Vagina (tissue), 2 donors: ENCODE results near the gene SUPT3H. TPM values are rescaled to one million over a fixed set of nuclear protein-coding genes. Genes with fewer than 3 reads are reported as not detected.
"Not testable (repeated sequence)": the region's sequence is repeated elsewhere in the genome, so short reads cannot be mapped to it uniquely, and the experiment has no call there.

Experiments used
- DNase-seq, 2 donors: peaks; one replicate each; pipeline ENCODE4 v3.0.0-alpha.2; 2017; ENCODE audit errors: extremely low spot score in 2 of 2
- H3K27ac ChIP-seq: fragments of 200-600 bp; sonication (generic); one replicate; pipeline ENCODE4 v1.5.1; 2019
- H3K27me3 ChIP-seq: fragments of 200-600 bp; sonication (generic); one replicate; pipeline ENCODE4 v1.5.1; 2019
- H3K36me3 ChIP-seq, 2 donors: fragments of 200-600 bp; sonication (generic); one replicate each; pipeline ENCODE4 v1.5.1; 2017 to 2019
- H3K4me1 ChIP-seq: fragments of 200-600 bp; sonication (generic); one replicate; pipeline ENCODE4 v1.5.1; 2019
- H3K4me3 ChIP-seq, 2 donors: fragments of 200-600 bp; sonication (generic); 1 replicate in 1 of 2; 2 replicates in 1 of 2; pipeline ENCODE4 v1.5.1; 2016 to 2019
- H3K9me3 ChIP-seq: fragments of 200-600 bp; sonication (generic); one replicate; pipeline ENCODE4 v1.5.1; 2019
- POLR2A ChIP-seq, 2 donors: fragments of 450-650 bp; IDR thresholded peaks; one replicate each; pipeline ENCODE4 v1.6.1; 2017; ENCODE audit warnings: antibody characterized with exemption in 2 of 2, mild to moderate bottlenecking in 2 of 2, moderate library complexity in 2 of 2
- POLR2AphosphoS5 ChIP-seq, 2 donors: sonication (generic); formaldehyde crosslinking; IDR thresholded peaks; one replicate each; pipeline ENCODE4 v1.9.0; 2017; ENCODE audit warnings: antibody characterized with exemption in 2 of 2, mild to moderate bottlenecking in 2 of 2, low read depth in 1 of 2; ENCODE audit not compliant: insufficient read depth in 1 of 2
- intact Hi-C: fragments of 100-400 bp; cut with DNase I; formaldehyde crosslinking; loops from one replicate; pipeline ENCODE4 v1.15.1; 2023
- total RNA-seq: library from RNA; depleted of rRNA; stranded (reverse); fragments of >200 nt; gene quantifications from one replicate; pipeline ENCODE4 v1.2.3, GENCODE V29; 2016
- TF ChIP-seq, protein P1 (sequence below), 3 experiments: fragments of 450-650 bp in 2 of 3; fragments of 200-600 bp in 1 of 3; sonication (generic) in 1 of 3; IDR thresholded peaks; one replicate each; pipeline ENCODE4 v1.5.1; 2017 to 2019; ENCODE audit warnings: antibody characterized with exemption in 3 of 3, mild to moderate bottlenecking in 2 of 3, moderate library complexity in 2 of 3

SUPT3H gene
- total RNA-seq, 1 donor from 2014 or later, result 4.2 TPM

DNA sequence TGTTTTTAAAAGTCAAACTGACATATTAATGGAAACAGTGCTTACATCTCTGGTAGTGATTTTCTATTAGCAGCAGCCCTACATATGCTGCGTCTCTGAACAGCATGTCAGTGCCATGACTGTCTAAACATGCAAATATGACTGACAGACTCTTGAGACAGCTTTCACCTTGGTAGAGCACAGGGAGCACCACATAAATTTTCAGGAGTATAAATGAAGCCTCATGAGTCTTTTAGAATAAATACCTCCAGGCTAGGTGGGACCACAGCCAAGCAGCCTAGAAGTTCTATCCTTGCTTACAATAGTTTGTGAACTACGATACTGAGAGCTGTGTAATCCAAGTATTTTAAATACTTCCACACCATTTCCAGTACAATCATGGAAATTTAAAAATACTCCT is 460.3 kb downstream of the SUPT3H start:
- TF ChIP-seq, protein P1, sequence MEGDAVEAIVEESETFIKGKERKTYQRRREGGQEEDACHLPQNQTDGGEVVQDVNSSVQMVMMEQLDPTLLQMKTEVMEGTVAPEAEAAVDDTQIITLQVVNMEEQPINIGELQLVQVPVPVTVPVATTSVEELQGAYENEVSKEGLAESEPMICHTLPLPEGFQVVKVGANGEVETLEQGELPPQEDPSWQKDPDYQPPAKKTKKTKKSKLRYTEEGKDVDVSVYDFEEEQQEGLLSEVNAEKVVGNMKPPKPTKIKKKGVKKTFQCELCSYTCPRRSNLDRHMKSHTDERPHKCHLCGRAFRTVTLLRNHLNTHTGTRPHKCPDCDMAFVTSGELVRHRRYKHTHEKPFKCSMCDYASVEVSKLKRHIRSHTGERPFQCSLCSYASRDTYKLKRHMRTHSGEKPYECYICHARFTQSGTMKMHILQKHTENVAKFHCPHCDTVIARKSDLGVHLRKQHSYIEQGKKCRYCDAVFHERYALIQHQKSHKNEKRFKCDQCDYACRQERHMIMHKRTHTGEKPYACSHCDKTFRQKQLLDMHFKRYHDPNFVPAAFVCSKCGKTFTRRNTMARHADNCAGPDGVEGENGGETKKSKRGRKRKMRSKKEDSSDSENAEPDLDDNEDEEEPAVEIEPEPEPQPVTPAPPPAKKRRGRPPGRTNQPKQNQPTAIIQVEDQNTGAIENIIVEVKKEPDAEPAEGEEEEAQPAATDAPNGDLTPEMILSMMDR (IDR thresholded peaks at IDR 0.05), result no peak
- TF ChIP-seq POLR2AphosphoS5 (IDR thresholded peaks at IDR 0.05; ENCODE audit: insufficient read depth in 1 of 2, low read depth in 1 of 2), result no peak
- no peak for TF ChIP-seq POLR2A (IDR thresholded peaks at IDR 0.05)
- H3K36me3 ChIP-seq, result no peaks in the 10 kb centered on the region
- DNase-seq, result no peak

DNA sequence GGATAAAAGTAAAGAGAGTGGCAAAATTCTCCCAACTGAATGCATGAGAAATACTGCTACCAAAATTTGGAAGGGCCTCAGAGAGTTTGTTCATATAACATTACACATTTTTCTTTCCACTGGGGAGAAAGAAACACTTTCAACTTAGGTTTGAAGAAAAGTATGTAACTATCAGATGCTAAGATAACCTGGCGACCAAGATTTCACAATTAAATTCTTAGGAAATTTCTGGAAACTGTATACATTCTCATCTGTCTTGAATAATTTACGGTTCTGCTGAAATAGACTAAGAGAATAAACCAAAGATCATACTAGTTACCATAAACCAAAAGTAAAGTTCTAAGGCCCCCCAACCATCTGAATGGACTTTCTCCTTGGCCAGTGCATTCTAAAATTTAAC is 462.6 kb downstream of the SUPT3H start:
- H3K36me3 ChIP-seq, result no peaks in the 10 kb centered on the region
- no peak for DNase-seq
- no peaks in the 10 kb centered on the region for H3K4me1 ChIP-seq
- no peak overlapping the region for H3K4me3 ChIP-seq
- intact Hi-C loops, result no loop called here
- H3K9me3 ChIP-seq, result no peaks in the 10 kb centered on the region
- H3K27ac ChIP-seq, result no peak overlapping the region
- no peaks in the 10 kb centered on the region for H3K27me3 ChIP-seq
- TF ChIP-seq POLR2A (IDR thresholded peaks at IDR 0.05) (no peak), POLR2AphosphoS5 (IDR thresholded peaks at IDR 0.05; ENCODE audit: insufficient read depth in 1 of 2, low read depth in 1 of 2) (no peak)
- TF ChIP-seq, protein P1 (IDR thresholded peaks at IDR 0.05), result no peak

More for the DNA sequence above, 460.3 kb downstream of the SUPT3H start:
- intact Hi-C loops, result no loop called here
- Histone ChIP-seq H3K27me3 (no peaks in the 10 kb centered on the region), H3K27ac (no peak overlapping the region), H3K4me3 (no peak overlapping the region), H3K4me1 (no peaks in the 10 kb centered on the region), H3K9me3 (no peaks in the 10 kb centered on the region)

DNA sequence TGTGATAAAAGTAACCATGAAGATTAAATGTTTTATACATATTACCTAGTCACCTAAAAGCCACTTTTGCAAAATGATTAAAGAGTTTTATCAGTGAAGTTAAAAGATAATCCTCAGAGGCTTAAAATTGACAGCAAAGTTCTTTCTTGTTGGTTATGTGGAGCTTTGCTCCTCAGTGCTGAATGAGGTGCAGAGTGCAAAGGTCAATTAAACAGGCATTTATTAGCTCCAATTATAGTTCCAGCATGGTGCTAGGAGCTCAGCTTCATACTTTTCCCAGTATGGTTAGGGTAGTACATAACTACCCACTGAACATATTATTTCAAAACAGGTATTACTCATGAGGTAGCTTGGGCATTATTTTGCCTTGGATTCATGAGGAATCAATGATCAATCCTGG is 463.6 kb downstream of the SUPT3H start:
- no peaks in the 10 kb centered on the region for H3K27me3 ChIP-seq
- TF ChIP-seq POLR2AphosphoS5 (IDR thresholded peaks at IDR 0.05; ENCODE audit: insufficient read depth in 1 of 2, low read depth in 1 of 2) (no peak), POLR2A (IDR thresholded peaks at IDR 0.05) (no peak)
- TF ChIP-seq, protein P1 (IDR thresholded peaks at IDR 0.05), result no peak
- DNase-seq, result no peak

DNA sequence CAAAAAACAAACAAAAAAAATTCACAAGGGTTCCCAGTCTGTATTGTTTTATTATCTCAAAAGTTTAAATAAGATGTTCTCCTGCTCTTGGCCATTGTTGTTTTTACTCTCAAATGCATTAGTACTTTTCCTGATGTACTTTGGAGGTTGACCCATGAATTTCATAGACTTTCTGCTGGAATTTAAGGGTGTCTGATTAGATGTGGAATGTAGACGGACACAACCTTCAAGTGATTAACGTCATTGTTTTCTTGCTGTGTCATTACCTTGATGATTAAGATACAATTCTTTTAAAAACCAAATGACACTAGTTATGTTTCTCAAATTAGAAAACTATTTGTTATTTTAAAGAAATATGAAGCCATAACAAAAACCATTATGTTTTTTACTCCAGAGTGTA is 471.0 kb downstream of the SUPT3H start:
- no peaks in the 10 kb centered on the region for H3K9me3 ChIP-seq
- H3K27me3 ChIP-seq, result no peaks in the 10 kb centered on the region
- no peaks in the 10 kb centered on the region for H3K36me3 ChIP-seq
- intact Hi-C loops, result no loop called here
- no peak for DNase-seq
- H3K27ac ChIP-seq, result no peak overlapping the region
- no peak overlapping the region for H3K4me3 ChIP-seq
- H3K4me1 ChIP-seq, result no peaks in the 10 kb centered on the region
- TF ChIP-seq POLR2AphosphoS5 (IDR thresholded peaks at IDR 0.05; ENCODE audit: insufficient read depth in 1 of 2, low read depth in 1 of 2), result no peak
- no peak for TF ChIP-seq POLR2A (IDR thresholded peaks at IDR 0.05)
- TF ChIP-seq, protein P1 (IDR thresholded peaks at IDR 0.05), result no peak

More for the DNA sequence above, 463.6 kb downstream of the SUPT3H start:
- Histone ChIP-seq H3K36me3 (no peaks in the 10 kb centered on the region), H3K4me3 (no peak overlapping the region), H3K4me1 (no peaks in the 10 kb centered on the region), H3K27ac (no peak overlapping the region), H3K9me3 (no peaks in the 10 kb centered on the region)
- intact Hi-C loops, result no loop called here

DNA sequence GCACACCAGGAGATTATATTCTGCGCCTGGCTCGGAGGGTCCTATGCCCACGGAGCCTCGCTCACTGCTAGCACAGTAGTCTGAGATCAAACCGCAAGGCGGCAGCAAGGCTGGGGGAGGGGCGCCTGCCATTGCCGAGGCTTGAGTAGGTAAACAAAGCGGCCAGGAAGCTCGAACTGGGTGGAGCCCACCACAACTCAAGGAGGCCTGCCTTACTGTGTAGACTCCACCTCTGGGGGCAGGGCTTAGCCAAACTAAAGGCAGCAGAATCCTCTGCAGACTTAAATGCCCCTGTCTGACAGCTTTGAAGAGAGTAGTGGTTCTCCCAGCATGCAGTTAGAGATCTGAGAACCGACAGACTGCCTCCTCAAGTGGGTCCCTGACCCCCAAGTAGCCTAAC is 477.4 kb downstream of the SUPT3H start:
- intact Hi-C loops, H3K36me3 ChIP-seq, H3K9me3 ChIP-seq, H3K27ac ChIP-seq, H3K4me3 ChIP-seq, H3K4me1 ChIP-seq, H3K27me3 ChIP-seq, DNase-seq: not testable (repeated sequence)
